CMK (cell line): Measurements from ENCODE around the gene DOCK11.

Experiments used
- DNase-seq: peaks from one replicate; pipeline ENCODE4 v3.0.0-alpha.2; 2010; ENCODE audit warnings: low read depth

Gene DOCK11

GRCh38 chrX:118530219-118530911 is 34.8 kb downstream of the DOCK11 start:
- DNase-seq, result no peak

- DNase-seq, result no peak
Observed at GRCh38 chrX:118534716-118535493, 39.3 kb downstream of the DOCK11 start.

GRCh38 chrX:118536204-118536603 is 40.6 kb downstream of the DOCK11 start:
- no peak for DNase-seq

- DNase-seq, result no peak
Observed at GRCh38 chrX:118536687-118537461, 41.3 kb downstream of the DOCK11 start.

- no peak for DNase-seq
Observed at GRCh38 chrX:118538386-118538785, 42.8 kb downstream of the DOCK11 start.

GRCh38 chrX:118540342-118540741 is 44.7 kb downstream of the DOCK11 start:
- no peak for DNase-seq

- no peak for DNase-seq
Observed at GRCh38 chrX:118541482-118541881, 45.9 kb downstream of the DOCK11 start.

- DNase-seq, result no peak
Observed at GRCh38 chrX:118545510-118545909, 49.9 kb downstream of the DOCK11 start.

- DNase-seq, result no peak
Observed at GRCh38 chrX:118548841-118549240, 53.2 kb downstream of the DOCK11 start.

GRCh38 chrX:118550792-118551191 is 55.2 kb downstream of the DOCK11 start:
- DNase-seq, result no peak

GRCh38 chrX:118551426-118551825 is 55.8 kb downstream of the DOCK11 start:
- no peak for DNase-seq

- no peak for DNase-seq
Observed at GRCh38 chrX:118552121-118552900, 56.7 kb downstream of the DOCK11 start.

- no peak for DNase-seq
Observed at GRCh38 chrX:118553042-118553710, 57.6 kb downstream of the DOCK11 start.

GRCh38 chrX:118554511-118554910 is 58.9 kb downstream of the DOCK11 start:
- DNase-seq, result no peak

GRCh38 chrX:118558926-118559325 is 63.3 kb downstream of the DOCK11 start:
- DNase-seq, result no peak

GRCh38 chrX:118560489-118560888 is 64.9 kb downstream of the DOCK11 start:
- DNase-seq, result no peak

- DNase-seq, result no peak
Observed at GRCh38 chrX:118562582-118563164, 67.1 kb downstream of the DOCK11 start.

- DNase-seq, result no peak
Observed at GRCh38 chrX:118564498-118564897, 68.9 kb downstream of the DOCK11 start.

- DNase-seq, result no peak
Observed at GRCh38 chrX:118565853-118566252, 70.2 kb downstream of the DOCK11 start.

GRCh38 chrX:118566359-118566758 is 70.7 kb downstream of the DOCK11 start:
- DNase-seq, result no peak

- DNase-seq, result no peak
Observed at GRCh38 chrX:118569676-118570075, 74.1 kb downstream of the DOCK11 start.
